ENCODE data around the gene PPP2R3B.

The PPP2R3B gene

GRCh38 chrX:338836-339400, 47.8 kb downstream of the PPP2R3B start:
- no peaks in the 10 kb centered on the region for H3K4me1 Mint-ChIP-seq
- H3K27me3 Mint-ChIP-seq (ENCODE audit: low read depth), result peaks cover 7% of the 10 kb centered on the region
- peaks cover 20% of the 10 kb centered on the region for H3K9me3 Mint-ChIP-seq

GRCh38 chrX:338281-338835, 48.3 kb downstream of the PPP2R3B start:
- Mint-ChIP-seq H3K4me1 (no peaks in the 10 kb centered on the region), H3K4me3 (no peak overlapping the region), H3K27me3 (ENCODE audit: low read depth) (peaks cover 7% of the 10 kb centered on the region), H3K9me3 (peaks cover 20% of the 10 kb centered on the region), H3K27ac (no peak overlapping the region), H3K36me3 (ENCODE audit: low read depth) (peaks cover 59% of the 10 kb centered on the region)
- no peak for TF ChIP-seq CTCF (IDR thresholded peaks at IDR 0.05; ENCODE audit: unreplicated experiment in 3 of 3)

More at GRCh38 chrX:338836-339400, 47.8 kb downstream of the PPP2R3B start:
- Mint-ChIP-seq H3K4me3 (no peak overlapping the region), H3K27ac (no peak overlapping the region), H3K36me3 (ENCODE audit: low read depth) (peaks cover 59% of the 10 kb centered on the region)
- no peak for TF ChIP-seq CTCF (IDR thresholded peaks at IDR 0.05; ENCODE audit: unreplicated experiment in 3 of 3)

- H3K27ac Mint-ChIP-seq, result no peak overlapping the region
- peaks cover 7% of the 10 kb centered on the region for H3K27me3 Mint-ChIP-seq (ENCODE audit: low read depth)
- peaks cover 20% of the 10 kb centered on the region for H3K9me3 Mint-ChIP-seq
- H3K36me3 Mint-ChIP-seq (ENCODE audit: low read depth), result peaks cover 59% of the 10 kb centered on the region
- no peak for TF ChIP-seq CTCF (IDR thresholded peaks at IDR 0.05; ENCODE audit: unreplicated experiment in 3 of 3)
- H3K4me1 Mint-ChIP-seq, result no peaks in the 10 kb centered on the region
- H3K4me3 Mint-ChIP-seq, result no peak overlapping the region
Observed at GRCh38 chrX:337331-337831, 49.3 kb downstream of the PPP2R3B start.

- Mint-ChIP-seq H3K9me3 (peaks cover 17% of the 10 kb centered on the region), H3K27ac (no peak overlapping the region), H3K4me3 (no peak overlapping the region), H3K27me3 (ENCODE audit: low read depth) (peaks cover 11% of the 10 kb centered on the region), H3K36me3 (ENCODE audit: low read depth) (peaks cover 48% of the 10 kb centered on the region), H3K4me1 (no peaks in the 10 kb centered on the region)
- TF ChIP-seq CTCF (IDR thresholded peaks at IDR 0.05; ENCODE audit: unreplicated experiment in 3 of 3), result no peak
Observed at GRCh38 chrX:336227-336626, 50.5 kb downstream of the PPP2R3B start.

GRCh38 chrX:335758-336155, 51.0 kb downstream of the PPP2R3B start:
- H3K4me3 Mint-ChIP-seq, result no peak overlapping the region
- no peak overlapping the region for H3K27ac Mint-ChIP-seq
- no peaks in the 10 kb centered on the region for H3K4me1 Mint-ChIP-seq
- peaks cover 17% of the 10 kb centered on the region for H3K9me3 Mint-ChIP-seq
- H3K36me3 Mint-ChIP-seq (ENCODE audit: low read depth), result peaks cover 45% of the 10 kb centered on the region
- H3K27me3 Mint-ChIP-seq (ENCODE audit: low read depth), result peaks cover 11% of the 10 kb centered on the region
- no peak for TF ChIP-seq CTCF (IDR thresholded peaks at IDR 0.05; ENCODE audit: unreplicated experiment in 3 of 3)

Measured in nephron (organoid).